ENCODE measurements around the gene CMSS1. TPM values are rescaled to one million over a fixed set of nuclear protein-coding genes. Genes with fewer than 3 reads are reported as not detected.
A peak's percentile ranks its signal among the peaks of the same experiment; 100 is the strongest.

Gene CMSS1
- total and polyA plus RNA-seq, 2 donors (not counting 1 experiment from before 2014, with no cell fraction given): 7.3 to 22.8 TPM

DNA sequence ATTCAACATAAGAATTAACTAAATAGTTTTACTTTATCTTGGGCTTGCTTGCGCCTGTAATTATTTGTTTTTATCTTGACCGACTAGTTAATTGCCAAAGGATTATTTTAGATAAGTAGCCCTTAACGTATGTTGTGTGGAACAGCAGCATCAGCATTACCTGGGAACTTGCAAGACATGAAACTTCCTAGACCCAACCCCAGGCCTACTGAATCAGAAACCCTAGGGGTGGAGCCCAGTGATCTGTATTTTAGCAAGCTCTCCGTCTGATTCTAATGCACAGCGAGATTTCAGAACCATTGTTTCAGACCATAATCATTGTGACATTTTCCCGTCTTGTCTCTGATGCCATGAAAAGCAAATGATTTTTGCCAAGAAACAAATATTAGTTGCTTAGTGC, 265.5 kb downstream of the CMSS1 start:
- ChIA-PET POLR2A (no interaction called here), CTCF (interaction anchor here (2.6 kb wide), 1 partner anchor 14 kb away, joined by 13 read pairs; no protein-coding TSS in a partner anchor)
- H3K4me1 Mint-ChIP-seq: peaks cover 20% of the 10 kb centered on the region
- no peaks in the 10 kb centered on the region for H3K27me3 Mint-ChIP-seq
- Histone ChIP-seq H3K9ac (ENCODE audit: low read length) (no peak overlapping the region), H3K4me3 (ENCODE audit: control extremely low read depth in 1 of 5, extremely low read depth in 1 of 5, insufficient read depth in 1 of 5, low read depth in 2 of 5, low read length in 4 of 5) (no peak overlapping the region), H3K79me2 (ENCODE audit: control insufficient read depth, insufficient read depth, low read length) (no peaks in the 10 kb centered on the region), H3K4me2 (replicated peaks; ENCODE audit: low read depth, low read length, poor library complexity, severe bottlenecking) (no peak overlapping the region), H3K27ac (ENCODE audit: low read length in 2 of 2) (no peak overlapping the region), H3K9me3 (ENCODE audit: control extremely low read depth in 1 of 3, control insufficient read depth in 2 of 3, insufficient read depth in 1 of 3, low read length in 2 of 3) (no peaks in the 10 kb centered on the region), H4K20me1 (ENCODE audit: control insufficient read depth, insufficient read depth, low read length, poor library complexity, severe bottlenecking) (no peaks in the 10 kb centered on the region), H2AFZ (ENCODE audit: insufficient read depth, low read depth, low read length, poor library complexity, severe bottlenecking) (no peak overlapping the region), H3K4me1 (ENCODE audit: control insufficient read depth in 2 of 2, insufficient read depth in 2 of 2, low read length in 2 of 2) (peaks cover 3 to 8% of the 10 kb centered on the region in 2 donors), H3K27me3 (replicated peaks in 1 of 4; ENCODE audit: control extremely low read depth in 1 of 4, control insufficient read depth in 3 of 4, insufficient read depth in 4 of 4, low read length in 3 of 4) (no peaks in the 10 kb centered on the region), H3K36me3 (replicated peaks in 1 of 2; ENCODE audit: control extremely low read depth in 1 of 2, control insufficient read depth in 1 of 2, extremely low read depth in 1 of 2, insufficient read depth in 2 of 2, low read length in 1 of 2) (peaks cover 0 to 4% of the 10 kb centered on the region in 2 experiments)
- no peaks in the 10 kb centered on the region for H3K9me3 Mint-ChIP-seq (ENCODE audit: insufficient read depth)
- WGBS (ENCODE audit: insufficient coverage): 100% methylated on average over 4 of the region's 6 CpGs
- no peak overlapping the region for H3K4me3 Mint-ChIP-seq
- TF ChIP-seq CTCF (IDR thresholded peaks at IDR 0.05) (no peak), EZH2 (IDR thresholded peaks at IDR 0.05; ENCODE audit: borderline replicate concordance, insufficient read depth, low read depth, low read length, poor library complexity, severe bottlenecking) (no peak)
- intact Hi-C loops (cut with micrococcal nuclease): no loop called here
- no peak for ATAC-seq (ENCODE audit: low read depth)
- no peak for DNase-seq
- no peak overlapping the region for H3K27ac Mint-ChIP-seq

- TF ChIP-seq EZH2 (IDR thresholded peaks at IDR 0.05; ENCODE audit: borderline replicate concordance, insufficient read depth, low read depth, low read length, poor library complexity, severe bottlenecking) (no peak), CTCF (IDR thresholded peaks at IDR 0.05) (no peak)
- ChIA-PET POLR2A (no interaction called here), CTCF (interaction anchor here (0.9 to 2.6 kb wide), 3 partner anchors 10 to 15 kb away, joined by 3 to 13 read pairs (median 3); no protein-coding TSS in a partner anchor)
- Histone ChIP-seq H2AFZ (ENCODE audit: insufficient read depth, low read depth, low read length, poor library complexity, severe bottlenecking) (no peak overlapping the region), H3K27ac (ENCODE audit: low read length in 2 of 2) (no peak overlapping the region), H3K9me3 (ENCODE audit: control extremely low read depth in 1 of 3, control insufficient read depth in 2 of 3, insufficient read depth in 1 of 3, low read length in 2 of 3) (no peaks in the 10 kb centered on the region), H3K4me1 (ENCODE audit: control insufficient read depth in 2 of 2, insufficient read depth in 2 of 2, low read length in 2 of 2) (peaks cover 3 to 8% of the 10 kb centered on the region in 2 donors), H3K36me3 (replicated peaks in 1 of 2; ENCODE audit: control extremely low read depth in 1 of 2, control insufficient read depth in 1 of 2, extremely low read depth in 1 of 2, insufficient read depth in 2 of 2, low read length in 1 of 2) (no peaks in the 10 kb centered on the region), H3K4me2 (replicated peaks; ENCODE audit: low read depth, low read length, poor library complexity, severe bottlenecking) (peak overlapping the region; percentile 20), H3K79me2 (ENCODE audit: control insufficient read depth, insufficient read depth, low read length) (no peaks in the 10 kb centered on the region), H3K4me3 (ENCODE audit: control extremely low read depth in 1 of 5, extremely low read depth in 1 of 5, insufficient read depth in 1 of 5, low read depth in 2 of 5, low read length in 4 of 5) (no peak overlapping the region), H4K20me1 (ENCODE audit: control insufficient read depth, insufficient read depth, low read length, poor library complexity, severe bottlenecking) (no peaks in the 10 kb centered on the region), H3K9ac (ENCODE audit: low read length) (no peak overlapping the region), H3K27me3 (replicated peaks in 1 of 4; ENCODE audit: control extremely low read depth in 1 of 4, control insufficient read depth in 3 of 4, insufficient read depth in 4 of 4, low read length in 3 of 4) (no peaks in the 10 kb centered on the region)
- Mint-ChIP-seq H3K27me3 (no peaks in the 10 kb centered on the region), H3K27ac (no peak overlapping the region), H3K4me1 (peaks cover 20% of the 10 kb centered on the region), H3K9me3 (ENCODE audit: insufficient read depth) (no peaks in the 10 kb centered on the region), H3K4me3 (no peak overlapping the region)
- no CpG with 5 or more reads among the region's 7 CpGs for WGBS (ENCODE audit: insufficient coverage)
- DNase-seq (peak; percentile 23), ATAC-seq (ENCODE audit: low read depth) (no peak)
- intact Hi-C loops (cut with micrococcal nuclease): no loop called here
Observed at GRCh38 chr3:100084100-100084806, 266.6 kb downstream of the CMSS1 start.

Measured in B cell (primary cell).